NCI-H524 treated with DMSO at 0.1 percent for 48 hours (cell line): ENCODE data around the gene FJX1.

Experiments
- DNase-seq: peaks from one replicate; lab custom pipeline; 2025; lab: John Stamatoyannopoulos, UW

Gene FJX1

GRCh38 chr11:35606206-35606605 lies 12.1 kb upstream of the FJX1 start:
- DNase-seq: no peak

- no peak for DNase-seq
These were observed 9.8 kb upstream of the FJX1 start for GRCh38 chr11:35608502-35608901.

GRCh38 chr11:35609656-35610055 lies 8.6 kb upstream of the FJX1 start:
- no peak for DNase-seq

- peak; percentile 43 for DNase-seq
These were observed 7.6 kb upstream of the FJX1 start for GRCh38 chr11:35610631-35611030.

GRCh38 chr11:35611741-35612140 lies 6.5 kb upstream of the FJX1 start:
- no peak for DNase-seq

GRCh38 chr11:35614939-35615569 lies 3.2 kb upstream of the FJX1 start:
- DNase-seq: no peak

GRCh38 chr11:35615921-35616900 lies 2.0 kb upstream of the FJX1 start:
- peak; percentile 91 for DNase-seq

GRCh38 chr11:35617316-35617686 lies 959 bp upstream of the FJX1 start:
- DNase-seq: no peak

- DNase-seq: no peak
These were observed 346 bp downstream of the FJX1 start for GRCh38 chr11:35618497-35619115.

GRCh38 chr11:35619116-35619854 lies 1.0 kb downstream of the FJX1 start:
- DNase-seq: no peak

- DNase-seq: no peak
These were observed 1.8 kb downstream of the FJX1 start for GRCh38 chr11:35619855-35620640.

- DNase-seq: no peak
These were observed 2.5 kb downstream of the FJX1 start for GRCh38 chr11:35620795-35621194.

GRCh38 chr11:35621620-35622019 lies 3.4 kb downstream of the FJX1 start:
- DNase-seq: no peak

- no peak for DNase-seq
These were observed 3.8 kb downstream of the FJX1 start for GRCh38 chr11:35622070-35622469.

GRCh38 chr11:35623621-35624168 lies 5.4 kb downstream of the FJX1 start:
- peak; percentile 42 for DNase-seq

- no peak for DNase-seq
These were observed 6.1 kb downstream of the FJX1 start for GRCh38 chr11:35624316-35624715.

GRCh38 chr11:35624781-35625180 lies 6.5 kb downstream of the FJX1 start:
- no peak for DNase-seq

- no peak for DNase-seq
These were observed 8.2 kb downstream of the FJX1 start for GRCh38 chr11:35626501-35626900.

- no peak for DNase-seq
These were observed 11.3 kb downstream of the FJX1 start for GRCh38 chr11:35629511-35629910.

- no peak for DNase-seq
These were observed 11.7 kb downstream of the FJX1 start for GRCh38 chr11:35629914-35630313.

- DNase-seq: no peak
These were observed 13.6 kb downstream of the FJX1 start for GRCh38 chr11:35631891-35632290.
